Gastroesophageal sphincter (tissue), 4 donors: ENCODE results near the gene PNPLA5. TPM values are rescaled to one million over a fixed set of nuclear protein-coding genes. Genes with fewer than 3 reads are reported as not detected.

Experiments
- ATAC-seq: fragments of 150-250 bp; one replicate; pipeline ENCODE4 v1.9.1; 2016; ENCODE audit warnings: mild to moderate bottlenecking, moderate library complexity
- H3K27ac ChIP-seq, 4 donors: fragments of 200-600 bp; sonication (generic) in 3 of 4; 1 replicate in 3 of 4; 2 replicates in 1 of 4; pipeline ENCODE4 v1.5.1; 2016 to 2019
- H3K27me3 ChIP-seq: fragments of 200-600 bp; sonication (generic); one replicate; pipeline ENCODE4 v1.5.1; 2019
- H3K36me3 ChIP-seq, 2 donors: fragments of 200-600 bp; sonication (generic); one replicate each; pipeline ENCODE4 v1.5.1; 2019; ENCODE audit warnings: control low read depth in 1 of 2
- H3K4me1 ChIP-seq, 3 donors: fragments of 200-600 bp; sonication (generic); 1 replicate in 2 of 3; 2 replicates in 1 of 3; pipeline ENCODE4 v1.5.1; 2016 to 2019; ENCODE audit warnings: control low read depth in 2 of 3
- H3K4me3 ChIP-seq, 2 donors: fragments of 200-600 bp; sonication (generic); one replicate each; pipeline ENCODE4 v1.5.1; 2019; ENCODE audit warnings: mild to moderate bottlenecking in 1 of 2, moderate library complexity in 1 of 2
- H3K9me3 ChIP-seq, 3 donors: fragments of 200-600 bp; sonication (generic); one replicate each; pipeline ENCODE4 v1.5.1; 2017 to 2019; ENCODE audit warnings: control low read depth in 2 of 3
- CTCF ChIP-seq, 4 experiments: fragments of 200-600 bp in 2 of 4; fragments of 450-650 bp in 2 of 4; sonication (generic) in 1 of 4; IDR thresholded peaks; one replicate each; pipeline ENCODE4 v1.5.1; 2017 to 2019; ENCODE audit warnings: antibody characterized with exemption in 4 of 4, mild to moderate bottlenecking in 2 of 4, moderate library complexity in 2 of 4
- EP300 ChIP-seq: sonication (generic); formaldehyde crosslinking; IDR thresholded peaks from one replicate; pipeline ENCODE4 v1.6.1; 2017; ENCODE audit warnings: antibody characterized with exemption, mild to moderate bottlenecking
- POLR2A ChIP-seq, 2 donors: fragments of 450-650 bp; IDR thresholded peaks; one replicate each; pipeline ENCODE4 v1.6.1; 2017; ENCODE audit warnings: antibody characterized with exemption in 2 of 2, mild to moderate bottlenecking in 2 of 2, moderate library complexity in 1 of 2
- POLR2AphosphoS5 ChIP-seq: sonication (generic); formaldehyde crosslinking; IDR thresholded peaks from one replicate; pipeline ENCODE4 v1.6.1; 2017; ENCODE audit warnings: antibody characterized with exemption
- WGBS, 2 donors: methylation state at CpG; one replicate each; pipeline ENCODE4 v1.1.5; 2018; ENCODE audit warnings: low coverage in 1 of 2; 5-methylcytosine and 5-hydroxymethylcytosine counted together
- total RNA-seq, 4 donors: library from RNA; depleted of rRNA; stranded (reverse); fragments of >200 nt; gene quantifications; one replicate each; pipeline ENCODE4 v1.1.0, GENCODE V29; 2016

The PNPLA5 gene
- total RNA-seq, 4 donors from 2014 or later = not detected

- Histone ChIP-seq H3K36me3 (no peaks in the 10 kb centered on the region), H3K27me3 (peaks cover 47% of the 10 kb centered on the region), H3K4me3 (no peak overlapping the region), H3K27ac (no peak overlapping the region), H3K4me1 (no peaks in the 10 kb centered on the region), H3K9me3 (peaks cover 0 to 23% (median 0%) of the 10 kb centered on the region in 3 donors)
- peak; percentile 41 for ATAC-seq
- TF ChIP-seq POLR2AphosphoS5 (no peak), POLR2A (IDR thresholded peaks at IDR 0.05) (no peak), CTCF (IDR thresholded peaks at IDR 0.05) (no peak), EP300 (no peak)
- 2 to 5% methylated on average over 11 of the region's 11 CpGs for WGBS, 2 donors
Measured at GRCh38 chr22:43867839-43868635, 23.8 kb downstream of the PNPLA5 start.

- H3K27ac ChIP-seq = no peak overlapping the region
- WGBS, 2 donors = 64 to 77% methylated on average over 7 to 11 of the region's 11 CpGs
- TF ChIP-seq CTCF (IDR thresholded peaks at IDR 0.05) = no peak
- TF ChIP-seq EP300 = no peak
- TF ChIP-seq POLR2A (IDR thresholded peaks at IDR 0.05) = no peak
Measured at GRCh38 chr22:43862882-43863202, 29.0 kb downstream of the PNPLA5 start.

GRCh38 chr22:43862074-43862881, 29.5 kb downstream of the PNPLA5 start, which contains the start of gene SULT4A1:
TSS of gene SULT4A1 (minus strand) at chr22:43862513. CDS start at chr22:43862382, 131 bp downstream.
- H3K27me3 ChIP-seq = peaks cover 93% of the 10 kb centered on the region
- WGBS, 2 donors = 1 to 3% methylated on average over 7 of the region's 121 CpGs
- H3K4me1 ChIP-seq = peaks cover 0 to 10% (median 0%) of the 10 kb centered on the region in 3 donors
- ATAC-seq = no peak
- H3K36me3 ChIP-seq = no peaks in the 10 kb centered on the region
- no peak within 1 kb of the TSS for H3K27ac ChIP-seq
- TF ChIP-seq POLR2A (IDR thresholded peaks at IDR 0.05) = no peak
- TF ChIP-seq POLR2AphosphoS5 = no peak
- no peak for TF ChIP-seq EP300
- no peak for TF ChIP-seq CTCF (IDR thresholded peaks at IDR 0.05)
- peaks cover 0 to 8% (median 0%) of the 10 kb centered on the region in 3 donors for H3K9me3 ChIP-seq
- peak within 1 kb of the TSS in 1 of 2 donors; percentile 39 for H3K4me3 ChIP-seq

More at GRCh38 chr22:43862882-43863202, 29.0 kb downstream of the PNPLA5 start:
- H3K4me3 ChIP-seq = no peak overlapping the region
- no peaks in the 10 kb centered on the region for H3K36me3 ChIP-seq
- no peak for ATAC-seq
- H3K9me3 ChIP-seq = peaks cover 0 to 2% (median 0%) of the 10 kb centered on the region in 3 donors
- H3K27me3 ChIP-seq = peaks cover 89% of the 10 kb centered on the region
- H3K4me1 ChIP-seq = peaks cover 0 to 10% (median 0%) of the 10 kb centered on the region in 3 donors

- Histone ChIP-seq H3K36me3 (no peaks in the 10 kb centered on the region), H3K27ac (no peak overlapping the region), H3K9me3 (peaks cover 0 to 16% (median 0%) of the 10 kb centered on the region in 3 donors), H3K27me3 (peaks cover 90% of the 10 kb centered on the region), H3K4me3 (peak overlapping the region in 1 of 2 donors; percentile 39), H3K4me1 (peaks cover 0 to 10% (median 0%) of the 10 kb centered on the region in 3 donors)
- no peak for ATAC-seq
- TF ChIP-seq POLR2AphosphoS5 (no peak), CTCF (IDR thresholded peaks at IDR 0.05) (no peak), EP300 (no peak), POLR2A (IDR thresholded peaks at IDR 0.05) (no peak)
- 80% methylated on average over 1 of the region's 9 CpGs; no CpG with 5 or more reads in 1 of the 2 donors for WGBS, 2 donors
Measured at GRCh38 chr22:43861529-43861928, 30.3 kb downstream of the PNPLA5 start.
